GM18526 (cell line): ENCODE data around the gene EXOC6B.

ENCODE experiments used
- POLR2A ChIP-seq: IDR thresholded peaks from 3 replicates; pipeline ENCODE4 v1.6.1; 2011; ENCODE audit not compliant: insufficient read length; ENCODE audit errors: extremely low read depth

Gene EXOC6B

GRCh38 chr2:72527424-72527823, 298.4 kb downstream of the EXOC6B start:
- no peak for TF ChIP-seq POLR2A

- no peak for TF ChIP-seq POLR2A
Observed at GRCh38 chr2:72526623-72527022, 299.2 kb downstream of the EXOC6B start.

- no peak for TF ChIP-seq POLR2A
Observed at GRCh38 chr2:72524071-72524470, 301.8 kb downstream of the EXOC6B start.

- no peak for TF ChIP-seq POLR2A
Observed at GRCh38 chr2:72515696-72516095, 310.1 kb downstream of the EXOC6B start.

GRCh38 chr2:72513011-72513410, 312.8 kb downstream of the EXOC6B start:
- TF ChIP-seq POLR2A: no peak

GRCh38 chr2:72512376-72512775, 313.5 kb downstream of the EXOC6B start:
- TF ChIP-seq POLR2A: no peak

- TF ChIP-seq POLR2A: no peak
Observed at GRCh38 chr2:72511906-72512305, 313.9 kb downstream of the EXOC6B start.

- no peak for TF ChIP-seq POLR2A
Observed at GRCh38 chr2:72497763-72498162, 328.1 kb downstream of the EXOC6B start.

GRCh38 chr2:72496479-72496878, 329.4 kb downstream of the EXOC6B start:
- no peak for TF ChIP-seq POLR2A

- no peak for TF ChIP-seq POLR2A
Observed at GRCh38 chr2:72494392-72494791, 331.4 kb downstream of the EXOC6B start.

GRCh38 chr2:72483346-72483745, 342.5 kb downstream of the EXOC6B start:
- TF ChIP-seq POLR2A: no peak

GRCh38 chr2:72475246-72475645, 350.6 kb downstream of the EXOC6B start:
- no peak for TF ChIP-seq POLR2A

- TF ChIP-seq POLR2A: no peak
Observed at GRCh38 chr2:72457801-72458516, 367.9 kb downstream of the EXOC6B start.

GRCh38 chr2:72454189-72454588, 371.6 kb downstream of the EXOC6B start:
- no peak for TF ChIP-seq POLR2A

- TF ChIP-seq POLR2A: no peak
Observed at GRCh38 chr2:72442270-72442669, 383.6 kb downstream of the EXOC6B start.

GRCh38 chr2:72439892-72440291, 385.9 kb downstream of the EXOC6B start:
- TF ChIP-seq POLR2A: no peak

- TF ChIP-seq POLR2A: no peak
Observed at GRCh38 chr2:72438364-72438763, 387.5 kb downstream of the EXOC6B start.

GRCh38 chr2:72431737-72432136, 394.1 kb downstream of the EXOC6B start:
- TF ChIP-seq POLR2A: no peak
